Calu3 (cell line): ENCODE data around the gene GLYR1. TPM values are rescaled to one million over a fixed set of nuclear protein-coding genes. Genes with fewer than 3 reads are reported as not detected.

Experiments
- BruUV-seq: library from RNA; stranded (reverse); fragments of 400-500 nt; replicated peaks from 2 replicates; lab custom pipeline; 2021; lab: Mats Ljungman, UMichigan
- CTCF ChIA-PET: fragments of 300-600 bp; sonication (Branson Sonifier 250); formaldehyde crosslinking; loops from one replicate; lab custom pipeline; 2022; ENCODE audit warnings: antibody characterized with exemption; lab: Charles Lee
- DNase-seq: peaks from one replicate; pipeline ENCODE4 v3.0.0; 2022
- H3K27ac Mint-ChIP-seq: one replicate; pipeline ENCODE4 v1.8.0; 2022; ENCODE audit warnings: mixed read lengths; ENCODE audit not compliant: unreplicated experiment
- H3K27me3 Mint-ChIP-seq: one replicate; pipeline ENCODE4 v1.8.0; 2022; ENCODE audit warnings: mixed read lengths; ENCODE audit not compliant: unreplicated experiment
- H3K36me3 Mint-ChIP-seq: one replicate; pipeline ENCODE4 v1.8.0; 2022; ENCODE audit warnings: mild to moderate bottlenecking, moderate library complexity, mixed read lengths; ENCODE audit not compliant: insufficient read depth, unreplicated experiment
- H3K4me1 Mint-ChIP-seq: one replicate; pipeline ENCODE4 v1.8.0; 2022; ENCODE audit warnings: mild to moderate bottlenecking, low read depth, mixed read lengths; ENCODE audit not compliant: unreplicated experiment
- H3K4me3 Mint-ChIP-seq: one replicate; pipeline ENCODE4 v1.8.0; 2022; ENCODE audit warnings: mild to moderate bottlenecking, low read depth, moderate library complexity, mixed read lengths; ENCODE audit not compliant: unreplicated experiment
- H3K9me3 Mint-ChIP-seq: one replicate; pipeline ENCODE4 v1.8.0; 2022; ENCODE audit warnings: low read depth, mixed read lengths; ENCODE audit not compliant: unreplicated experiment
- CTCF ChIP-seq: fragments of 200-600 bp; IDR thresholded peaks from one replicate; pipeline ENCODE4 v1.8.0; 2022; ENCODE audit warnings: antibody characterized with exemption; ENCODE audit not compliant: unreplicated experiment
- intact Hi-C: fragments of 100-400 bp; cut with micrococcal nuclease; formaldehyde crosslinking; loops from one replicate; pipeline ENCODE4 v1.10.0; 2022; ENCODE audit not compliant: unreplicated experiment
- total RNA-seq: library from RNA; stranded (reverse); gene quantifications from 2 replicates; pipeline ENCODE4 v1.2.3, GENCODE V29; 2022

The GLYR1 gene
- total RNA-seq, 1 experiment from 2014 or later = 158 TPM

DNA sequence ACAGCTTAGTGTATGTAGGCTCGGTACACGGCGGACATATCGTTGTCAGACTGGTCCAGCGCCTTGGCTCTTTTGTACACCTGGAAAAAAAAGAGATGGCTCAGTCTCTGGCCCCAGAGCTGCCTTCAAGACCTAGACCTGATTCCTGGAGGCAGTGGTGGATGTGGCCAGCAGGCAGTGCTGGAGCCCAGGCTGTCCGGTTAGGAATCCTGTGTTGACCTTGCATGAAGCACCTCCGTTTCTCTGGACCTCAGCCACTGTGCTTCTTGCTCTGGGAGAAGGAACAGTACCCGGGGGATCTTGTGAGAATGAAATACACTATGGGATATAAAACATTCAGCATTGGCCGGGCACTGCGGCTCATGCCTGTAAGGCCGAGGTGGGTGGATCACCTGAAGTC is 41.9 kb downstream of the GLYR1 start:
- Mint-ChIP-seq H3K27ac (no peak overlapping the region), H3K36me3 (peaks cover 99% of the 10 kb centered on the region), H3K9me3 (no peaks in the 10 kb centered on the region), H3K27me3 (no peaks in the 10 kb centered on the region), H3K4me1 (peaks cover 7% of the 10 kb centered on the region), H3K4me3 (no peak overlapping the region)
- no peak for TF ChIP-seq CTCF
- DNase-seq = no peak
- no TSS peak for BruUV-seq
- intact Hi-C loops = no loop called here
- CTCF ChIA-PET = no interaction called here

DNA sequence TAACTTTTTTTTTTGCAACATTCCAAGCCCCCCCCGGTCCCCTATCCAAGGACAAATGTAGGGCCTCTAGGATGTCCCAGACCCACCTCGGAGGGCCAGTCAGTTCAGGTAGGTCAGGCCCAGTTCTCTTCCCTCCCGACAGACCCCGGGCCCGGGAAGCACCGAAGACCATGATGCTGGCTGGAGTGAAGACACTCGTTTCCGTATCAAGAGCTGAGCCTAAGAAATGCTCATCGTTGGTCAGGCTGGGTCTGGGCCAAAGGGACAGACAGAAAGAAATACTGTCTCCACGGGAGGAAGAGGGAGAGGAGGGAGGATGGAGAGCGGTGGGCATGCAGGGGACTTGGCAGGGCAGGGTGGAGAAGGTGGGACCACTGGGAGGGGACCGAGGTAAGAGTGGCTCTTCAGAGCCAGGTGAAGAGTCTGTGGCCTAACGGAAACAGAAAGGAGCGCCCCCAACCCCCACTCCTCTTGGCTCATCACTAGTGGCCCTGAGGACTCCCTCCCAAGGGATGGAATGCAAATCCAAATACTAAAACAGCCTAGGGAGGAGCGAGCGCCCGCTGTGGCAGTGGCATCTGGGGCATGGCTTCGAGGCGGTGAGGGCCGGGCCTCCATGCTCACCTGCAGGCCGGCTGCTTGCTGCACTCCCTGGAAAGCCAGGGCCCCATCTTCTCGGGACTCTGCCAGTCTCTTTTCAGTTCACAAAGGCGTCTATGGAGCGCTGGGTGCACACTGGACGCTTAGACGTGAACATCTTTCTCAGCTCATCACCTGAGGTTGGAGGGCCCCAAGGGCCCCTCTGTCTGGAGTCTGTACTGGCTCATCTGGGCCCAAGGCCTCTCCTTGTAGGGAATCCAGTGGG is 43.0 kb downstream of the GLYR1 start:
- peak overlapping the region; percentile 82 for H3K4me3 Mint-ChIP-seq
- intact Hi-C loops = loop anchor here (2.0 kb wide), 1 partner anchor 153 kb away; no protein-coding TSS in a partner anchor
- H3K36me3 Mint-ChIP-seq = peaks cover 97% of the 10 kb centered on the region
- H3K27me3 Mint-ChIP-seq = no peaks in the 10 kb centered on the region
- H3K9me3 Mint-ChIP-seq = no peaks in the 10 kb centered on the region
- DNase-seq = no peak
- TF ChIP-seq CTCF = no peak
- no TSS peak for BruUV-seq
- H3K27ac Mint-ChIP-seq = peak overlapping the region; percentile 90
- CTCF ChIA-PET = interaction anchor here (1.1 kb wide), 1 partner anchor 152 kb away, joined by 4 read pairs; no protein-coding TSS in a partner anchor
- H3K4me1 Mint-ChIP-seq = peaks cover 9% of the 10 kb centered on the region

GRCh38 chr16:4803401-4803844 is 43.7 kb downstream of the GLYR1 start:
- TF ChIP-seq CTCF = no peak
- CTCF ChIA-PET = interaction anchor here (1.1 kb wide), 1 partner anchor 152 kb away, joined by 4 read pairs; no protein-coding TSS in a partner anchor
- H3K27ac Mint-ChIP-seq = peak overlapping the region; percentile 90
- intact Hi-C loops = loop anchor here (2.0 kb wide), 1 partner anchor 153 kb away; no protein-coding TSS in a partner anchor
- peaks cover 9% of the 10 kb centered on the region for H3K4me1 Mint-ChIP-seq
- BruUV-seq = no TSS peak
- no peaks in the 10 kb centered on the region for H3K27me3 Mint-ChIP-seq
- no peak for DNase-seq
- no peaks in the 10 kb centered on the region for H3K9me3 Mint-ChIP-seq
- H3K4me3 Mint-ChIP-seq = peak overlapping the region; percentile 82
- peaks cover 98% of the 10 kb centered on the region for H3K36me3 Mint-ChIP-seq

DNA sequence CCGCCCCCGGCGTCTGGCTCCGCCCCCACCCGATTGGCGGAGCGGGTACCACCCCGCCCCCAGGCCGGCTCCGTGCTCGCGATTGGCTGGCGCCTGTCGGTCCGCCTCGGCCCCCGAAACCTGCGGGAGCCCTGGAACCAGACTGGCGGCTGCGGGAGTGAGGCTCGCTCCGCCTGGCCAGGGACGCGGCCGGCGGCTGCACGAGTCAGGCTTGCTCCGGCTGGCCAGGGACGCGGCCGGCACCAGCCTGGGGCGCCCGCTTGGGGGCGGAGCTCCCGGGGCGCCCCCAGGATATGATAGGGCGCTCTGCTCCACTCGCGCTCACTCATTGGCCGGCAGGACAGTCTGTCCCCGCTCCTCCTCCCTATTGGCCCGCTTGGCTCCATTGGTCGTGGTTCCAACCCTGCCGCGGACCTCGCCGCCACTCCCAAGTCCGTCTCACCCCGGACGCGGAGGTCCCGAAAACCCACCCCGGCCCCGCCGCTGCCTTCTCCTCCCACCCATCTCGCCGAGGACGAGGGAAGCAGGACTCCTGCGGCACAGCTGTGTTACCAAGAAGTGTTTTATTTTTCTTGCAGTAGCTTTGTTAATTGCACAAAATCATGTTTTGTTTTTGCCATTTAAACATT is 44.3 kb downstream of the GLYR1 start:
- intact Hi-C loops = loop anchor here (2.0 kb wide), 1 partner anchor 154 kb away; no protein-coding TSS in a partner anchor
- peak overlapping the region; percentile 82 for H3K4me3 Mint-ChIP-seq
- no peaks in the 10 kb centered on the region for H3K27me3 Mint-ChIP-seq
- CTCF ChIA-PET = no interaction called here
- H3K4me1 Mint-ChIP-seq = peaks cover 9% of the 10 kb centered on the region
- peak; percentile 97 for DNase-seq
- peaks cover 92% of the 10 kb centered on the region for H3K36me3 Mint-ChIP-seq
- TF ChIP-seq CTCF = no peak
- no peaks in the 10 kb centered on the region for H3K9me3 Mint-ChIP-seq
- peak overlapping the region; percentile 90 for H3K27ac Mint-ChIP-seq
- no TSS peak for BruUV-seq
